NCI-H345 treated with DMSO at 0.1 percent for 48 hours (cell line): ENCODE data around the gene RPL23.

Experiments used
- DNase-seq: peaks from one replicate; lab custom pipeline; 2025; ENCODE audit not compliant: unreplicated experiment; lab: John Stamatoyannopoulos, UW

RPL23 gene

DNA sequence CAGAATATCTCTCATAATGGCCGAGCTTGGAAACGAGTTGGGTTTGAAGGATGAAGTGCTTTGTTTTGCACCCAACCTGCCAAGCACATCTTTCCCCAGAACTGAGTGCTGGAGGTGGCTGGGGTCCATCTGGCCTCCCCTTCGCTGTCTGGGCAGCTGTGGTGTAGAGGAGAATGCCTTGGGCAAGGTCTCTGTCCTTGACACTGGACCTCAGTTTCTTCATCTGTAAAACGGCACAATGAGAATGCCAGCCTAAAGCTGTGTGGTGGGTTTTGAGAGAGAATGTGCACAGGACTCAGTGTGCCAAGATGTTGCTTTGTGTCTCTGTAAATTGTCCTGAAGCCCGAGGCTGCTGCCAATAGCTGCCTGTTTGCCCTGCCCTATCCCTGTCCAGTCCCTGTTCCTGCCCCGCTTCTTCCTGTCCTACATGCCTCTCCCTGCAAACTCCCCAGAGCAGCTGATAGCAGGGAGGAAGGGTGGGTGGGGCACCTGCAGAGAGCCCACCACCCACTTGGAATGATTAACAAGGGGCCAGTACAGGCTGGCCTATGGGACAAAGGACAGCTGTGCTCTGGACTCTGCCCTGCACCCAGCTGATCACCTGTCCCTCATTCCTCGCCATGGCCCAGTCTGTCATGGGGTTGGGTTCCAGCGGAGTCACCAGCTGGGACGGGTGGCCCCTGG lies 31.7 kb upstream of the RPL23 start:
- DNase-seq: no peak

DNA sequence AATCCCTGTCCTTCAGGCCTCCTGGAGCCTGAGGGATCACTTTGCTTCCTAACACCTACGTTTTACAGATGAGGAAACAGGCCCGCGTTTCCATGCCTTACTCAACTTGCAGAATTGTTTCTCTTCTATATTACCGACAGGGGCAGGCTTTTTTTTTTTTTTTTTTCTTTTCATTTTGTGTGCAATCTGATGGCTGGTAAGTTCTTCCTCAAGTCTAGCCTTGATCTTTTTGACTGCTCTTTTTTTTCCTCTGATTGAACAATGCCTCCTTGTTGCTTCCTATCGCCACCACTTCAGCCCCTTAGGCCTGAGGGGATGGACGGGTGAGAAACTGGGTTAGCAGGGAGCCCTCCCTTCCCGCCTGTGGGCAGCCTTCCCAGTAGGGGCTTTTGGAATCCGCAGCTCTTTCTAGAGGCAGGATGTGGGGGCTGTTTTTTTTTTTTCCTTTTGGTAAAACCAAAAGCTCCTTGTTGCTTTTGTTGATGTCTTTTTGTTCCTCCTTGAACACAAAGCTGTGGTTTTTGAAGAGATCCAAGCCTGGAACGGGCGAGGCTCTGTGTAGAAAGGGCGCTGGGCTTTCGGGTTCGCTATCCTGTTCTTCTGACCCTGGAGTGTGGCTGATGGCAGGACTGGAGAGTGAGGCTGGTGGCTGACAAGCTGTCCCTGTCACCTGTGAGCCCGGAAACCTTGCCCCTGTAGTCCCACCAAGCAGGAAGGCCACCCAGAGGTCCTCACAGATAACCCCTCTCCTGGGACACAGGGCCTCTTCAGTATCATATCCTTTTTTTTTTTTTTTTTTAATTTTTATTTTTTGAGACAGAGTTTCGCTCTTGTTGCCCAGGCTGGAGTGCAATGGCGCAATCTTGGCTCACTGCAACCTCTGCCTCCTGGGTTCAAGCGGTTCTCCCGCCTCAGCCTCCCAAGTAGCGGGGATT lies 30.3 kb upstream of the RPL23 start:
- DNase-seq: no peak

DNA sequence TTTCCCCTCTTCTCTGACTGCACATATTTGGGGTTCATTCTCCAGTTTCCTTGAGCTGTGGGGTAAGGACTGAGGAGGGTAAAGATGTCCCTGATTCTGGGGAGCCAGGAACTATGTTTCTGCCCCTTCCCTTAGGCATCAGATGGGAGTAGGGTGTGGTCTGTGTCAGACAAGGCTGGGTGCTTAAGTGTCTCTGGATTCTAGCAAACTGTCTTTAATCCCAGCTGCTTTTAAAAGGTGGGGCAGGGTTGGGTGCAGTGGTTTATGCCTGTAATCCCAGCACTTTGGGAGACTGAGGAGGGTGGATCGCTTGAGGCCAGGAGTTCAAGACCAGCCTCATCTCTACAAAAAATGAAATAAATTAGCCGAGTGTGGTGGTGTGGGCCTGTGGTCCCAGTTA lies 29.3 kb upstream of the RPL23 start:
- DNase-seq: no peak

DNA sequence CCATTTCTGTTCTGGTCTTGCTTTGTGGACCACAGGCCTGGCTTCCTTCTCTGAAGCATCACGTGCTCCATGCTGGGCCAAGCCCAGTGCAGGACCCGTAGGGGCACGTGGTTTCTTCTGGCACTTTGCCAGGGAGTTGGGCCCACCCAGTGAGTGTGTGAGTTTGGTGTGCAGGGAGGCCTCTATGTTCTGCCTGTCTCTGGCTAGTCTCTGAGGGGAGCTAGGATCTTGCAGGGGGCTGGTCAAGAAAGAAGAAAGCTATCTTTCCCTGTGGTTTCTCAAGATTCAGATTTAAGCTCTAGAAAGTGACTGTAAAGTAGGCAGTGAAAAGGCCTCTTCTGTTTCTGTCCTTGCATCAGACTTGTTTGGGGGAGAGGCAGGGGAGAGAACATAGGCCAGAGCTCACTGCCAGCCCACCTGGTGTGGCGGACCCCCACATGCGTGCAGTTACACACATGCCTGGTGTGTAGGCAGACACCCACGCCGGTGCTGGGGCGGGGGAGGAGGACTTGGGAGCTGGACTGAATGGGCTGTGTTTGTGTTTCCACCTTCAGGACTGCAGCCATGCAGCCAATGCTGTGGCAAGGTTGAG lies 28.2 kb upstream of the RPL23 start:
- no peak for DNase-seq

DNA sequence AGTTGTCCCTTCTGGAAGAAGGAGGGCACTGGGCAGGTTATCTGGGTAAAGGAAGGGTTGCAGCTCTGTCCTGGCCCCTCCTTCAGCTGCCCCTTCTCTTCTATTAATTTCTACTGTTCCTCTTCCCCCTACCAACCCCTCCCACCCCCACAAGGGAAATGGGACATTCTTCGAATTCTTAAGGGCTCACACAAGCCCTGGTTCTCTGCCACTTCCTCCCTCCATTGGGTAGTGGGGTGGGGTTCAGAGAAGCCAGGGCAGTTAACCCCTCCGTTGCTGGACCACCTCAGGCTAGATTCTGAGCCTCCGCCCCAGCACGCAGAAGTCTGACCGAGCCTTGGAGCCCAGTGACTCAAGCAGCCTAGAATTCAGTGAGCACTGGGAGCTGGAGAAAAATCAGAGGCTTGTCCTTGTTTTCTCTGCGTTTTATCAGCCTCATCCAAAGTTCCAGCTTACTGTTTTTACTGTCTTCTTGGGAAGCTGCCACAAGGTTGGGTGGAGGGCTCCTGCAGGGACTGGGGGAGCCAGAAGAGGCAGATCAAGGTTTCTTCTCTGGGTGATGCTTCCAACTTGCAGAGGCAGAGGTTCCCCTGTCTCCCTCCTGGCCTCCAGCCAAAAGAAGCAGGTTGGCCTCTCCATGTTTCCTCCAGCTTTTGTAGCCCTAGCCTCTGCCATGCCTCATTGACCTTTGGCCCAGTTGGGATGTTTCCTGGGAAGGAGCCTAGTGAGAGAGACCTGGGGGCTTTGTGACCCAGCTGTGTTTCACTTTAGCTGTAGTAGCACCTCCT lies 26.6 kb upstream of the RPL23 start:
- DNase-seq: no peak

DNA sequence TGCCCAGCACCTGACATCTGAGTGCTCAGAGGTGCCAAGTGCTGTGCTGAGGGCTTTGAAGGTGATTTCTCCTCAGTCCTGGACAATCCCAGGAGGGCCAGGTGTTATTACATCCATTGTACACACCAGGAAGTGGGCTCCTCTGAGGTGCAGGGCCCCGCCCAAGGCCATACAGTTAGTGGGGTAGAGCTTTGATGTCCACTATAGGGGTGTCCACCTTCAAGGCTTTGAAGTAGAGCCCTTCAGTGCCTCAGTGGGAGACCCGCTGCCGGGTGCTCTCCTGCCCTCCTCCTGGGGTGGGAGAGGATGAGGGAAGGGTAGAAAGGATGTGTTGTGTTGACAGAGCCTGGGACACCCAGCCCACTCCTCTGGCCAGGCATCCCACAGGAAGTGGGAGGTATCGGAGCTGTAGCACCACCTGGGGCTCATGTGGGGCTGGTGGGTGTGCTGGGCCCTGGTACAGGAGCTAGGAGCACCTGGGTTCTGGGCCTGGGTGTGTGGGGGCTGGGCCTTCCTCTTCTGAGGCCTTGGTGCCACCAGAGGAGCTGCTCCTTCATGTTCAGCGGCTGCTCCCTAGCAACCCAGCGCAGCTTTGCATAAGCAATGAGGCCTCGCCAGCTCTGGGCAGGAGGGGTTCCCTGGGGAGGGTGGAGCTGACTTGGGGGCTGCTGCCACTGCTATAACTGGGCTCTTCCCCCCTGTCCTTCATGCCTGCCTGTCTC lies 23.8 kb upstream of the RPL23 start:
- no peak for DNase-seq

DNA sequence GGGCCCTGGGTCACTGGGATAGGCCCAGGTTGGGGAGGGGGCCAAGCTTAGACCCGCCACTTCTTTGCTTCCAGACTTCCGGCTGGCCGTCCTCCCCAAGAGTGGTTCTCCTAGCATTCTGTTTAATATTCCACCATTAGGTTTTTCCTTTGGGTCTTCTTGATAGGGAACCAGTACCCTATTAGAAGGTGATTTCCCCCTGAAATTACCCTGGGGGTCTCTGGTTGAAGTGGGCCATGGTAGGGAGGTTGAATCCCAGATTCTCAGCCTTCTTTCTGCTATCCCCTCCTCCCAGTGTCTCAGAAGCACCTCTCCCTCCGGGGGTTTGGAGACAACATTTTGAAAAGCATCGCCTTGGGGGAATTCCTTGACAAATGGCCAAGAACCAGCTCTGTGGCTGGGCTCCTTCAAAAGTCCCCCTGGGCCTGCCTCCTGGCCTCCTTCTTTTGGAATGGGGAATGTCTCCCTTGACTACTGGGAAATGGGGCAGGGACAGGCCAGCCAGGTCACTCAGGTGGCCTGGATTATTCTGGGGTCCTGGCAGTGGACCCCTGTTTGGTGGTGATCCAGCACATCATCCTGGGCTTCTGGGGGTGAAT lies 22.1 kb upstream of the RPL23 start:
- no peak for DNase-seq

DNA sequence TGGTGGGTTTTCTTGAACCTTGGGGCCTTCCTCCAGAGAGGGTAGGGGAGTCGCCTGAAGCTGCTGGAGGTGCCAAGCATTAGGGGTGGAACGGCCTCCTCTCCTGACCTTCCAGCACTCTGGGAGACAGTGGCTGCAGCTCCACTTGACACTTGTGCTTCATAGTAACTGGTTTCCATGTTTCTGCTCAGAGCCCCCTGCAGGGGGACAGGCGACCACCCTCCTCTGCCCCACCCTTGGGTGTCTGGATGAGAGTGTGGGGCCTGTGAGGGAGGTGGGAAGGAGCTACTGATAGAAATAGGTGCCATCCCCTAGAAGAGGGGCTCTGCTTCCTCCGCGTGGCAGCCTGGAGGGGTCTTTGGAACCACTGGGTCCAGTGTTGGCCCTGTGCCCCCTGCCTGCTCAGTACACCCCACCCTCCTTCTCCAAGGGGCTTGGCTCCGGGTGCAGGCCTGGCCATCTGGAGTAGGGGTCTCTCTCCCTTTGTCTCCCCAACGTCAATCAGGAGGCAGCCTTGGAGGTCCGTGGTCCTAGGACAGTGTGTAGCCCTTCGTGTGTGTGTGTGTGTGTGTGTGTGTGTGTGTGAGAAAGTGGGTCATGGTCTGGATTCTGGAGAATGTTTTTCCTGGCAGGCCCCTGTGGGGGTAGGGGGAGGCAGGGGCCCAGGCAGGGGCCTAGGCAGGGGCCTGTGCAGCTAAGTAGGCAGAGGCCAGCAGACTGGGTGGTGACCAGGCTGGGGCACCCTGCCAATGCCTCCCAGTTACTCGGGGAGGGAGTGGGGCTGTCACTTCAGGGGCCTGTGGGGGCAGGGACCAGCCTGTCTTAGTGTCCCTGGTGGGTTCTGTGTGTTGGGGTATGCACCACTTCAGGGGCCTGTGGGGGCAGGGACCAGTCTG lies 21.2 kb upstream of the RPL23 start:
- DNase-seq: no peak

DNA sequence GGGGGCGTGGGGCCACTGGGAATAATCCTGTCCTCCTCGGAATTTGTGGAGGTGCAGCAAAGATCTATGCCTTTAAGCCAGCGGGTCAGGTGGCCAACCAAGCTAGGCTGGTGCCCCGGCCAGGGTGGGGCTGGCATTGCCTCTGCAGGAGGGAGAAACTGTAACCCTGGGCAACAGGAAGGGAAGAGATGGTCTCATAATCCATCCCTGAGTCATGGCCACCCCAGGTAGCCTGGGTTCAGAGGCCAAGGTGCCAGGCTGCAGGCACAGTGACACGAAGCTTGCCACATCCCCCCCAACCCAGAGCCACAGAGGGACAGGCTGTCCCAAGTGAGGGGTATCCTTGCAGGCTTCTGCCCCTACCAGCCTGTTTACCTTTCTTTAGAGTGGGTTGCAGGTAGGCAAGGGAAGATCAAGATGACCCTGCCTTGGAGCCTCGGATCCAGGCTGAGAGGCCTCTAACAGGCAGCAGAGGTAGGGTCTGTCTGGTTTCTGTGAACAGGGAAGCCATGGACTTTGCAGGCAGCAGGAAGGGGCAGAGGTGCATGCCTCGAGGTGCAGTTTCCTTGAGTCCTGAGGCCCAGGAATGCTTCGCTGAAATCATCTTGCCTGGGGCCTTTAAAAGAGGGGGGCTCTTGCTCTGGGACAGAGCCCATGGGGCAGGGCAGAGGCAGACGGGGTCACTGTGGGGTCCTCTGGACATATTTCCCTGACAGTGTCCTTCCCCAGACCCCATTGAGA lies 20.3 kb upstream of the RPL23 start:
- no peak for DNase-seq

DNA sequence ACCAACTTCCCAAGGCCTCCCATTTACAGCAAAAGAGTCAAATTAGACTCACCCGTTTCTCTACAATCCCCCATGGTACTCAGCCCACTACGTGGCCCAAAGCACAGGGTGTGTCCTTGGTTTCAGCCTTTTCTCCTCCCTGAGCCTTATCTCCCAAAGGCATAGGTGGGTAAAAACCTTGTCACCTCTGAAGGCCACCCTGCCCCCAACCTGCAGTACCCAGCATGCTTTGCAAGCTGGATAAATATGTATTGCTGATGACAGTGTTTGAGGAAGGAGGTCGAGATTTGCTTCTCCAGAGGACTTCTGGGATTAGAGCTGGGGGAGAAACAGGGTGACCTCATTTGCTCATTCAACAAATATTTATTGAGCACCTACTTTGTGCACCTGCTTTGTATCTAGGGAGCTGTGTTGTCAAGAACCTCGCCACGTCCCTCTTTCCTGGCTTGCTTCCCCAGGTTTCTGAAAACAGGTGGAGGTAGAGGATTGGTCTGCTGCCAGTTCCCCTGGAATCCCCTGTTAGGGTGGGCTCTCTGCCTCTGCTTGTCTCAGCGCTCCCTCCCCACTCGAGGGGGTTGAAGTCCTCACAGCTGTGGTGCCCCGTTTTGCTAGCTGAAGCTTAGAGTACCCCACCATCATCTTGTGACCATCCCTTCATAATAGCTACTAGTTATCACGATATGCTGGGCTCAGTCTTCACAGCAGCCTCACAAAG lies 19.3 kb upstream of the RPL23 start:
- no peak for DNase-seq

DNA sequence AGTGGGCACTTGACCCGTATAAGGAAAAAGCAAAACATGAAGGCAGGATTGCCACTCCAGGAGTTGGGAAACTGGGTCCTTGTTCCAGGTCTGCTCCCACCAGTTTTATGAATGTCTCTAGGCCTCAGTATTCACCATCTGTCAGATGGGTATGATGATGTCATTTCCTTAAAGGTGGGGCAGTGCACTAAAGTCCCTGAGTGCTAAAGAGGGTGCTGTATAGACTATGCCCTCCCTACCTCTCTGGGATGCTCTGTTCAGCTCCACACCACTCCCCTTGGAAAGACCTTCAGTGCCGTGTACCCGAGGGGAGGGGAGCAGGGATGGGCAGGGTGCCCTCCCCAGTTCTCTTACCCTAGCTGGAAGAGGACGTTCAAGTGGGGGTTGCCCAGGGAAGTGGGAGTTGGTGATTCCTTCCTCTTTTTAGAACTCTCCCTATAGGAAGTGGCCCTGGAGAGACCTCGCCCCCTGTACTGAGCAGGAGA lies 18.5 kb upstream of the RPL23 start:
- no peak for DNase-seq

DNA sequence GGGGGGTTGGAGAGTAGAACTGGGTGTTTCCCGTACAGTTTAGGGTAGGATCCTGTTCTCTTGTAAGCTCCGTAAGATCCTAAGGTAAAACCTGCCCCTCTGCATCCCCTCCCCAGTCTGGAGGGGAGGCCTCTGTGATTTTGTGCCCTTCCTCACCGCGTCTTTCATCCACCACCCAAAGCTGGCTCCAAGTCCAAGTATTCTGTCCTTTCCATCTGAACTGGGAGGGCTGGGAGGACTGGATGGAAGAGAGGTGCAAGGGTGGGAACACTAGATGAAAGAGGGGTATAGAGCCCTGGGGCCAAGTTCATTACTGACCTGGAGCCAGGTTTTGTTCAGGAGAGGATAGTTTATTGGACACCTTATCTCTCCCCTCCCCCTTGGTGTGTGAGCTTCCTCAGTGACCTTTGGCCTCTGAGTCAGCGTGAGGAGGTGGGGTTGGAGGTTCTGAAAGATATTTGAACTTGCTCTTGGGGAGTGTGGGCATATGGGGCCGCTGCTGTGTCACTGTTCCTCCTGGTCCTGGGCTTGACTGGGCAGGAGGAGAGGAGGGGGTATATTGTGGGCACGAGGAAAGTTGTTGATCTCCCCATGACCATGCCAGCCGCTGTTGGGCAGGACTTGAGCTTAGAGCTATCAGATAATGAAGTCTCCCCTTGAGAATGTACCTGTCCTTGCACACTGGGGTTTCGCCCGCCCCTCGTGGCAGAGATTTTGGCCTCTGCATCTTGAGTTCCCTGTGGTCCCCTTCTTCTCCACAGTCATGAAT lies 17.9 kb upstream of the RPL23 start:
- no peak for DNase-seq

DNA sequence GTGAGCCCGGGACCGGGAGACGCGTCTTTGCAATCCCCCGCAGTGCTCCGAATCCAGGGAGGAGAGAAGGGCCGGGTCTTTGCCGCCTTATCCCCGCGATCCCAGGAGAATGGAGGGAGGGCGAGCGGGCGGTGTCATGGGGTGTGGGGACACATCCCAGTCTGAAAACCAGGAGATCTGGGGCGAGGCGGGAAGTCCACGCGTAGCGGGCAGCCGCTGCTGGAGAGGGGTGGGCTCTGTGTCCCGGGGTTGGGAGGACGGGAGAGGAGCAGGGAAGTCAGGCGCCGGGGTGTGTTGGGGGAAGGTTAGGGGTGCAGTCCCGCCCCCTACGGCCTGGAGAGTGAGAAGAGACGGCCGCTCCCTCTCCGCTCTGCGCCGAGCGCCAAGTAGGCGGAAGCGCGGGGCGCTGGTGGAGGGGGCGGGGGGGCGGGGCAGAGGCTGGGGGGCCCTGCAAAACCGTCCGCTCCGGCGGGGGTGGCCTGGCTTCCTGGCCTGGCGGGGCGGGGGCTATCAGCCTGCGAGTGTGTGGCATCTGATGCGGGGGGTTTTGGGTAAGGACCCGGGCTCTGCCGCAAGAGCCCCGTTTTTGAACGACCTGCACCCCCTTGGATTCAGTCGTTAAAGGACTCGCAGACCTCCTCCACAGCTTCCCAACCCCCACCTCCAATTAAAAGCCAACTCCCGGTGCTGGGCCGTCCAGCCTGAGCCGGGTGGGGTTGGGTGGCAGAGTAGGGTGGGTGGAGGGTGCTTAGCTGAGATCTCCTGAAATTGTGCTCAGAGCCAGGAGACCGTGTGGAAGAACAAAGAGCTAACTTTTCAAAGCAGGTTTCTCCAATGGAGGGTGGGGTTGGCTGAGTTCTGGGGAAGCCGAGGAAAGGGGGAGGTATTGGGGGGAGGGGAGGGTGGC lies 17.0 kb upstream of the RPL23 start:
- DNase-seq: no peak

DNA sequence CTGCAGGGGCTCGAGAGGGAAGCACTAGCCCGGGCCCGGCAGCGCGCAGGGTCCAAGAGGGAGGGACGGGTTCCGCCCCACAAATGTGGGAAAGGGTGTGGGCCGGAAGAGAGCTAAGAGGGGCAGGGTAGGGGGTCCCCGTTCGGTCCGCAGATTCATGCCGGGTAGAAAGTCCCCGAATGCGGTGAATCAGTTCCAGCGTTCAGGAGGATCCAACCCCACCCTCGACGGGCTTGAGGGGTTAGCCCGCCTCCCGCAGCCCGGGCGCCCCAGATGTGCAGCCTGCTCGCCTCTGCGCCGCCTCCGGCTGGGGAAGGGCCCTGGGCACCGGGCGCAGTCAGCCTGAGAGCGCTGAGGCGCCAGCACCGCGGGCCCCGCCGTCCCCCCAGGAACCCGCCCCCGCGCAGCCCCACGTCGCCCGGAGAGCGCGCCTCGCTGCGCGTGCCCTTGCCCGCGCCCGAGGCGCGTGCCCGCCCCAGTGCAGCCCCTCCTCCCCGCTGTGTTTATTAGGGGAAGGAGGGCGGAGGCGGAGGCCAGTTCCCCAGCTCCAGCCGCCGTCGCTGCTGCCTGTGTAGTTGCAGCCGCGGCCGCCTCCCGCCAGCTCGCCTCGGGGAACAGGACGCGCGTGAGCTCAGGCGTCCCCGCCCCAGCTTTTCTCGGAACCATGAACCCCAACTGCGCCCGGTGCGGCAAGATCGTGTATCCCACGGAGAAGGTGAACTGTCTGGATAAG lies 16.2 kb upstream of the RPL23 start, which contains the start of gene LASP1:
LASP1 (plus strand) TSS at position 533 of the 733 bp plus-strand sequence; CDS start at position 665, 132 bp downstream.
- peak; percentile 62 for DNase-seq
